ENCODE data around the gene SSR3.

SSR3 gene

DNA sequence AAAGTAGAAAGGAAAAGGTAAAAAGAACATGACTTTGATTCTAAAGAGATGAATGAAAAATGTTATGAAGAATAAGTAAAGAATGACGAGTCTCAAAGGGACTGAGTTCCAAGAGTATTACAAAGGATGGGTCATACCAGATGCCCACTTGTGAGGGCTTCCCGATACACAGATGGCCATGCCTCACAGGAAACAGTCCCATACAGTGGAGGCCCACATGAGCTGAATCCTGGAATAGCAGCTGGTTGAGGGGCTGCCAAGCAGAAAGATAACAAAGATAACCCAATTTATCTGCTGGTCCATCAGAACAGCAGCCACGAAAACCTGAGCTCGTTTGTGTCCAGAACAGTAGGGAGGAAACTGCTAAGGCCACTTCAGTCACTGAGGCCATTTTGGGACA lies 3.7 kb downstream of the SSR3 start:
- no peak for DNase-seq (ENCODE audit: low spot score)
- TF ChIP-seq, protein P1, sequence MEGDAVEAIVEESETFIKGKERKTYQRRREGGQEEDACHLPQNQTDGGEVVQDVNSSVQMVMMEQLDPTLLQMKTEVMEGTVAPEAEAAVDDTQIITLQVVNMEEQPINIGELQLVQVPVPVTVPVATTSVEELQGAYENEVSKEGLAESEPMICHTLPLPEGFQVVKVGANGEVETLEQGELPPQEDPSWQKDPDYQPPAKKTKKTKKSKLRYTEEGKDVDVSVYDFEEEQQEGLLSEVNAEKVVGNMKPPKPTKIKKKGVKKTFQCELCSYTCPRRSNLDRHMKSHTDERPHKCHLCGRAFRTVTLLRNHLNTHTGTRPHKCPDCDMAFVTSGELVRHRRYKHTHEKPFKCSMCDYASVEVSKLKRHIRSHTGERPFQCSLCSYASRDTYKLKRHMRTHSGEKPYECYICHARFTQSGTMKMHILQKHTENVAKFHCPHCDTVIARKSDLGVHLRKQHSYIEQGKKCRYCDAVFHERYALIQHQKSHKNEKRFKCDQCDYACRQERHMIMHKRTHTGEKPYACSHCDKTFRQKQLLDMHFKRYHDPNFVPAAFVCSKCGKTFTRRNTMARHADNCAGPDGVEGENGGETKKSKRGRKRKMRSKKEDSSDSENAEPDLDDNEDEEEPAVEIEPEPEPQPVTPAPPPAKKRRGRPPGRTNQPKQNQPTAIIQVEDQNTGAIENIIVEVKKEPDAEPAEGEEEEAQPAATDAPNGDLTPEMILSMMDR (IDR thresholded peaks at IDR 0.05; ENCODE audit: borderline replicate concordance, control extremely low read depth, extremely low read depth, insufficient read depth, missing control alignments): no peak
- in situ Hi-C loops (cut with MboI; ENCODE audit: low sequenced_read_pairs, unreplicated experiment): no loop called here

GRCh38 chr3:156548902-156549301 lies 6.0 kb downstream of the SSR3 start:
- in situ Hi-C loops (cut with MboI; ENCODE audit: low sequenced_read_pairs, unreplicated experiment): loop anchor here (10.0 to 25.0 kb wide), 3 partner anchors 116 to 538 kb away; no protein-coding TSS in a partner anchor
- TF ChIP-seq, protein P1 (IDR thresholded peaks at IDR 0.05; ENCODE audit: borderline replicate concordance, control extremely low read depth, extremely low read depth, insufficient read depth, missing control alignments): no peak
- no peak for DNase-seq (ENCODE audit: low spot score)

DNA sequence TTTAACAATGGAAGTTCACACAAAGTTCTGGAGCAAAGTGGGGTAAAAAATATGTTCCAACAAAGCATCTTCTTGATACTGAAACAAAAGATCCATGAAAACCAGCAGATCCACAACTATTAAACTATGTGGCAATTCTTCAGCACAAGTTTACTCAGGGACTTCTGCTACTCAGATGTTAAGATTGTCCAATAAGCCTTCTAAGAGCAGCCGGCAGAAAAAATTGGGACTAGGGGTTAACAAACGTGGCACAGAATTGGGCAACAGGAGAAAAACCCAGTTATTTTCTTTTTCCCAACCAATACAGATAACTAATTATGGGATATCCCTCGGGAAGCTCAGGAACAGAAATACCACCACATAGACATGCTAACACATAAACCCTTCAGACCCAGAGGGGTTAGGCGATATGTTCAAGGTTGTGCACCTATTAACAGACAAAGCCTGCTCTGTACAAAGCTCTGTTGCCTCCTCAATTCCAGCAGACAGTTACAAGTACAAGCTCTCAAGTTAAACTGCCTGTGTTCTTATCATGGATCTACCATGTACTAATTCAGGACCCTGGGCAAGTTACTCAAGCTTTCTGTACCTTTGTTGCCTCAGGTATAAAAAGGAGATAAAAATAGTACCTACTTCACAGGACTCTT lies 6.8 kb downstream of the SSR3 start:
- in situ Hi-C loops (cut with MboI; ENCODE audit: low sequenced_read_pairs, unreplicated experiment): loop anchor here (10.0 to 25.0 kb wide), 3 partner anchors 117 to 539 kb away; no protein-coding TSS in a partner anchor
- no peak for DNase-seq (ENCODE audit: low spot score)
- TF ChIP-seq, protein P1 (IDR thresholded peaks at IDR 0.05; ENCODE audit: borderline replicate concordance, control extremely low read depth, extremely low read depth, insufficient read depth, missing control alignments): no peak

DNA sequence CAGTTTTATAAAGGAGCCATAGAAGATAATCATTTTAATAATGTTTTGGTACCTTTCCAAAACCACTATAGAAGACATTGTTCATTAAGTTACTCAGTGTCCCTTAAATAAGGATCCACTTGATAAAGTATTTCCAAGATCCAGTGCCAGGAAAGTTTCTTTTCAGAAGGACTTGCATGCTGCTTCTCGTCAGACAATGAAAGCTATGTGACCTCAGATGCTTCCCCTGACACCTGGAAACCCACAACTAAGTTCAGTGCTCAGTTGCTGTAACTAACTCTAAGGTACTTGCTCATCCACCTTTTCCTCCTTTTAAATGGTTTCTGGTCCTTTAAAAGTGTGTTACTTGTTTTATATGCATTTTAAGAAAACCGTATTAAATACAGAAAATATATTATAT lies 7.3 kb downstream of the SSR3 start:
- DNase-seq (ENCODE audit: low spot score): no peak
- TF ChIP-seq, protein P1 (IDR thresholded peaks at IDR 0.05; ENCODE audit: borderline replicate concordance, control extremely low read depth, extremely low read depth, insufficient read depth, missing control alignments): no peak
- in situ Hi-C loops (cut with MboI; ENCODE audit: low sequenced_read_pairs, unreplicated experiment): loop anchor here (10.0 to 25.0 kb wide), 3 partner anchors 117 to 540 kb away; no protein-coding TSS in a partner anchor

DNA sequence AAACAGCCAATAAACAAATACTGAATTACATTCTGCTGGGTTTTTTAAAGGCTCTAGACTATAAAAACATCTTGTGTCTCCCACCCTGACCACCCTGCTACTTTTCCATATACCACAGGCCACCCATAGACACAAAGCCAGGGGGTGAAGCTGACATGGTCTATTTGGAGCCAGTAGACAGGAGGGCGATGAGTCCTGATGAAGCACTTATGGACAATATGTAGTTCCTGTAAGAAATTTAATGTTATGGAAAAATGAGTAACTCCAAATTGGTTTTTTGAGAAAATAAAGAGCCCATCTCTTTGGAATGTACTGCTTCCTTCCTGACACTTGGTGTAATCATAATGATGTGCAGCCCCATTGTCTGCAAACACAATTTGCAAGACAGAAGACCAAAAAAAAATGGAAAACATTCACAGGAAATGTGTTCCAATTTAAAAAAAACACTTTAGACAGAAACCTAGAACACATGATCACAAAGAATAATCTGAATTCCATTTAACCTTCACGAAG lies 11.8 kb downstream of the SSR3 start:
- no peak for DNase-seq (ENCODE audit: low spot score)
- in situ Hi-C loops (cut with MboI; ENCODE audit: low sequenced_read_pairs, unreplicated experiment): loop anchor here (10.0 to 25.0 kb wide), 3 partner anchors 122 to 544 kb away; no protein-coding TSS in a partner anchor
- TF ChIP-seq, protein P1 (IDR thresholded peaks at IDR 0.05; ENCODE audit: borderline replicate concordance, control extremely low read depth, extremely low read depth, insufficient read depth, missing control alignments): no peak

GRCh38 chr3:156542101-156543042 lies 12.5 kb downstream of the SSR3 start:
- in situ Hi-C loops (cut with MboI; ENCODE audit: low sequenced_read_pairs, unreplicated experiment): loop anchor here (10.0 to 25.0 kb wide), 3 partner anchors 122 to 545 kb away; no protein-coding TSS in a partner anchor
- no peak for DNase-seq (ENCODE audit: low spot score)
- TF ChIP-seq, protein P1 (IDR thresholded peaks at IDR 0.05; ENCODE audit: borderline replicate concordance, control extremely low read depth, extremely low read depth, insufficient read depth, missing control alignments): no peak

Data from GM13976 (cell line).